GM21447 (cell line): Measurements from ENCODE around the gene PPM1A.

Experiments used
- ATAC-seq: cut with Tn5 transposase; IDR thresholded peaks from one replicate; pipeline ENCODE4 v1.9.1; 2021; ENCODE audit not compliant: unreplicated experiment

PPM1A gene

GRCh38 chr14:60248697-60249318 lies at the start of gene PPM1A:
Gene PPM1A (plus strand): TSS chr14:60249221. CDS start chr14:60282704, 33,483 bp downstream.
- ATAC-seq, result peak; percentile 65

- no peak for ATAC-seq
These were observed 49.7 kb upstream of the PPM1A start for GRCh38 chr14:60199321-60199720.

DNA sequence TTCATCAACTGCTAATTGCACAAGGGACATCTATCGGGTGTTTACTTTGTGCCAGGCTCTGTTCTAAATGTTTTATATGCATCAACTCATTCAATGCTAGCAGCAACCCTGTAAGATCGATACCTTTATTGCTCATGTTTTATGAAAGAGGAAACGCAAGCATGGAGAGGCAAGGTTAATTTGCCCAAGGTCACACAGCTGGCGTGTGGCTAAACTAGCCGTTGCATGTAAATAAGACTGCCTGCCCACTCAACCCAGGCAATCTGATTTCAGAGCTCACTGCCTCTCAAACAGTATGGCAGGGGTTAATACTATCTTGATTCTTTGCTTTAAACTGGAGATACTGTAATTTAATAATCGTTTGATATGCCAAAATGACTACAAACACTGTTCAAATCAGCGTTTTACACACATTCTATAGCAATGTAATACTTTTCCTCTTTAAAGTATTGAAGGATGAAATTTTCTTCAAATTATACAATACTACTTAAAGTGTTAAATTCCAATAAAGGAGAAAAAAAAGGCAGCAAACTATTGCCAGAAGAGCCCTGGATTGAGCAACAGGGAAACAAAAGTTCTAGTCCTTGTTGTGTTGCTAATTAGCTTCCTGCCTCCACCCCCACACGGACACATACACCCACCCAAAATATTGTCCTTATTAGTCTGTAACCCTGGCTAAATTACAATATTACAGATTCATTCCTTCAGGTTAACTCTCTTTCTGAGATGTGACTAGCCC lies 44.7 kb upstream of the PPM1A start:
- peak; percentile 76 for ATAC-seq

DNA sequence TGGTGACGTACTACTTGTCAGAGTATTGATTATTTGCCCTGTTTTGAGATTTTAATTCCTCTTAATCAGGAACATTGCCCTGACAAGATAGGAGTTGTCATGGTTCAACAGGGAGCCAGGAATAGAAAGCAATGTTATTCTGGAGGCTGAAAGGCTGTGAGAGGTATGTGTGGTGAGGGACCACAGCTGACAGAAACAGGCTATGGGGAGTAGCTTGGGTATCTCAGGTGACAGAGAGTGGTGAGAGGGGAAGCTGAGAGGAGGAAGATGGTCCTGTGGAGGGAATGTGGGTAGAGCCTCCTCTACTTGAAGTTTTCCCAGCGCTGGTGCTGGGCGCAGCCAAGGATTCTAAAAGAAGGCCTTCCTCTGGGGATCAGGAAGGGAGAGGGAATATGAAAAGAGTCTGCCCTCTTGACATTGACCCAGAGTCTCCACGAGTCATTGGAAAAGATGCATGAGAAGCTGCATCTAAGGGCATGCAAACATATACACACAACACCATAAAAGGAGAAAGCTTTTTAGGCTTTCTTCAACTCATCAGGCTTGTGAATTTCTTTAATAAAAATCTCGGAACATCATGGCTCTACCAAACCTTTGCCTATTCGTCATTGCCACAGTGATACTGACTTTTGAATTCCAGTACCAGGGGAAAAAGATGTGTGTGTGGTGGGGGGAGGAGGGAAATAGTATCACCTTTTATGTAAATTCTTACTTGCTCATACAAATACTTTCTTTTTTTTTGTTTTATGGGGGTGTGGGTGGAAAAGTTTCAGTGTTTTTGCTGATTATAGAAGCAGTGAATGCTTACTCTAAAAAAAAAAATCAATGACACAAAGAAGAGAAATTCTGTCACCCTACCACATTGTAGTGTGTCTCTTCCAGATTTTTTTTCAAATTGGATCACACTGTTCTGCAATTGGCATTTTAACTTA lies 43.9 kb upstream of the PPM1A start:
- peak; percentile 57 for ATAC-seq

DNA sequence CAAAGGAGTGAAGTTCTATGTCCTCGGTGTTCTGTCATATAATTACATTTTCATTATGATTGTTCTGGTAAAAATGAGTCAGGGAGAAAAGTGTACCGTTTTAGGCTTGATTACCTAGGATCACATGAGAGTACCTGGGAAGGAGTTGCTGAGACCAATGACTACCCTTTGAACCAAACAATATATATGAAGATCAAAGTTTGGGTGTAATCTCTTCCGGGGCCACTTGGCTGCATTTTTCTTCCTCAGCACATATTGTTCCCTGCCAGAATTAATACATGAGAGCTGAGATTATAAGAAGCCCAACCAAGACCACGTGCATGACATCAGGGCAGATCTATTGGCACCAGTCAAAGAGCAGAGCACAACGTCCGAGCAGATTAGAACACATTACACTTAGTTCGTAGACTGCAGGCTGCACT lies 42.8 kb upstream of the PPM1A start:
- ATAC-seq, result no peak

DNA sequence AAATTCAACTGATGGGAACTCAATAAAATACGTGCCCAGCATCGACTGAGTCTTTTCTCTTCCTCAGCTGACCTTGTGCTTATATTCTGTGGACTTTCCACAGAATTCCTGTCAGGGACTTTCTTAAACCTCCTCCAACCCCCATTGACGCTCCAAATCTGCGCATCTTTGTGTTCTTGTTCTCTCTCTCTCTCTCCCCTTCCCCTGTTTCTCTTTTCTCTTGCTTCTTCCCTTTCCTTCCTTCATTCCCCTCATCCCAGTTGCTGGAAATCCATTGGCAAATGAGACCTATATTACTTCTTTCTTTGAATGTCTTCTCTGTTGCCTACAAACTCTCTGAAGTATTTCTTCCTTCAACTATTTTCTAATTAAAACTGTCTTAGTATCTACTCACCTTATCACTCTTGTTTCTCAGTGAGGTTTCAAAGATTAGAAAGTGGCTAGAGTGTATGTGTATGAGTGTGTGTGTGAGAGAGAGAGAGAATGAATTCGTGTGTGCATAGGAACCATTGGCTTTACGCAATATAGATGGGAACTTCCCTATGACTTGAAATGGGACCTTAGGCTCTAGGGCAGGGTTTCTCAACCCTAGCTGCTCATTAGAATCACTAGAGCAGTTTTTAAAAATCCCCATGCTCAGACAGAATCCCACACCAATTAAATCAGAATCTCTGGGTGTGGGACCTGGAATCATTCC lies 42.0 kb upstream of the PPM1A start:
- ATAC-seq, result peak; percentile 28

DNA sequence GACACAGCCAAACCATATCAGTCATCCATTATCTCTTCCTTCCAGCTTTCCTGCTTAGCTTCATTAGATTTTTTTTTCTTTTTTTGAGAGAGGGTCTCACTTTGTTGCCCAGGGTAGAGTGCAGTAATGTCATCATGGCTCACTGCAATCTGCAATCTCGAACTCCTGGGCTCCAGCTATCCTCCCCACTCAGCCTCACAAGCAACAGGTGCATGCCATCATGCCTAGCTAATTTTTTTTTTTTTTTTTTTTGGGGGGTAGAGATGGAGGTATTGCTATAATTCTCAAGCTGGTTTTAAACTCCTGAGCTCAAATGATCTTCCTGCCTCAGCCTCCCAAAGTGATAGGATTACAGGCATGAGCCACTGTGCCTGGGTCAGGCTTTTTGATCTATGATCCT lies 38.3 kb upstream of the PPM1A start:
- ATAC-seq, result no peak

DNA sequence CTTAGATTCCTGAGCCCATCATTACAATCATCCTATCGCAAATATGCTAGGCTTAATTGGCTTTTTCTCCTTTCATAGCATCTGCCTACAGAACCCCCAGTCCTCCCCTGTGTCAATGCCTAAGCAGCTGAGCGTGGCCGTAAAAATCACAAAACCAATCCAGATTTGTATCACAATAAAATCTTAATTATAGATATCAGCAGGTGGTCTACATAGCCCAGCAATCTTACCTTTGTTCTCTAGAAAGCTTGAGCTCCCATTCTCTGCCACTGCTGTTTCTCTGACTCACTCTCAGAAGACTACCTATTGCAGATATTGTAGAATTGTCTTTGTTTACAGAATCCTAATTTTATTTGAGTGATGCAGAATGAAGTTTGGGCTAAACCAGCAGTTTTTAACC lies 37.9 kb upstream of the PPM1A start:
- ATAC-seq, result no peak

DNA sequence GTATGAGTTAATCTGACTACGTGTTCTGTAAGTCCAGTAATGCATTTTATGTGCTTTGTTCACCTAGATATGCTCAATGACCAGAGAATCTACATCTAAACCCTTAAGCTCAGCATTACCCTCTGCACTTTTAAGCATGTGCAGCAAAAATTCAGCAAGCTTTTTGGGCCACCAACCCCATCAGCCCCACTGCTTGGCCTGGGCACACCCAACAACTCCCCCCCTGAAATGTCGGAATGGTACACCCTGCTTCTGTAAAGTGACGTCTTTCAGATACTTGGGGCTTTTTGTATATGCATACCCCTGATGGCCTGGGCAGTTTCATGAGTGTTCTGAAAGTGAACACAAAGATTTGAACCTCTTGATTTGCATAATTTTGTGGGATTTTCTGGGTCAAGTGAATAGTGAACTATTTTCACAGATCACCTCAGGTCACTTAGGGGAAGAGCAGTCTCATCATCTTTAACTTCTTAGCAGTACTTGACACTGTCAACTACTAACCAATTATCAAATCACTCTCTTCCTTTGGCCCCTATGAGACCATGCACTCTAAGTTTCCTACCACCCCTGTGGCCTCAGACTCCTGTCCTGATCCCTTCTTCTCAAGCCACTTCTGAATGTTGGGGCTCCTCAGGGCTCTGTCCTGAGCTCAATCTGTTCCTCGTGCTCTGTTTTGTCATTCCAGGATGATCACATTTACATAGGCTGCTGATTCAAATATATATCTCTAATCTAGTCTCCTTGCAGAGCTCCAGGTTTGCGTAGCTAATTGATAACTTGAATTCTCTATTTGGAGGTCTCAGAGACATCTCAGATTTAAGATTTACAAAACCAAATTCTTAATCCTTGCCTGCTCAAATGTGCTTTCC lies 36.3 kb upstream of the PPM1A start:
- ATAC-seq, result peak; percentile 89

DNA sequence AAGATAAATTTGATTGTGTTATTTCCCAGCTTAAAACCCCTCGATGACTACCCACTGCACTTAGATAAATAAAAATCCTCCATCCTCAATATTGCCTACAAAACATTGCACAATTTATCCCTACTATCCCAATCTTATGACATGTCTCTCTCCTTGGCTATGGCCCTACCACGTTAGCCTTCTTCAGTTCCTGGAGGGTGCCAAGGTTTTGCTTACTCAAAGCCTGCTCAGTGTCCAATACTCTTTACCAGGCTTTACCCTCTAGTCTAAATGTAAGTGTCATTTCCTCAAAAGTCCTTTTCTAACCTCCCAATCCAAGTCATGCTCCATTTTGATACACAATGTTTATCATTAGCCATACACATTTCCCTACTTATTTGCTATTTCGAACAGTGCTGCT lies 35.0 kb upstream of the PPM1A start:
- ATAC-seq, result no peak

- ATAC-seq, result no peak
These were observed 34.5 kb upstream of the PPM1A start for GRCh38 chr14:60214415-60215126.

GRCh38 chr14:60215127-60215444 lies 33.9 kb upstream of the PPM1A start:
- ATAC-seq, result no peak

GRCh38 chr14:60215520-60216420 lies 33.3 kb upstream of the PPM1A start:
- ATAC-seq, result no peak

DNA sequence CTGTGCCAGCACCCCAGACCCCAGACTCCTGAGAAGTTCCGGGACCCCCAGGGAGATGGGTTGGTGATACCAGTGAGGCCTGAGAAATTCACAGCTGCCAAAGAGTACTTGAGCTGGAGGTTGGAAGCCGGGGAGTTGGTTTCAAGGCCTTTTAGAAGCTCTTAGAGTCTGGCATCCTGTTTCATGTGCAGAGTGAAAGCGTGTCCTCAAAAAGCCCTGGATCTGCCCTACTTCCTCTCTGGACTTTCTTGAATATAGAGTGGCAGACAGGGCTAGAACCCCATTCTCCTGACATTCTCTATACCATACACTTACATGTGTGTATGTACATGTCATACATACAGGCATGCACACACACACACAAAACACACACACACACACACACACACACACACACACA lies 31.3 kb upstream of the PPM1A start:
- ATAC-seq, result no peak

DNA sequence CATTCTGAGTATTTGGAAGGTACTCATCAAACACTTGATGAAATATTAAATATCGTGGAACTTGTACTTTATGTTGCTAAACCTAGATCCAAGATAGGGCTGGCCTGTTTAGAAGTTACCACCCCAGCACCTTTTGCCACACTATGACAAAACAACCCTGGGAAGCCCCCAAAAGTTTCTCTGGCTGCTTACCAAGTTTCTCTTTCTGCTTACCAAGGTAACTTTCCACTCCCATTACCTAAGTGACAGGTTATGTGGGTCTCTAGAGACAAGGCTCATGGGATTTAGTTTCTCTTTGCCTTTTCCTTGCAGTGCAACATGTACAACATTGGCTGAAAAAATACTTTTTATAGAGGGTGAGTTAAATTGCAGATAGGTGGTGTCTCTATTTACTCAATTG lies 28.9 kb upstream of the PPM1A start:
- peak; percentile 62 for ATAC-seq

GRCh38 chr14:60220917-60221316 lies 28.1 kb upstream of the PPM1A start:
- no peak for ATAC-seq

GRCh38 chr14:60221457-60221856 lies 27.6 kb upstream of the PPM1A start:
- no peak for ATAC-seq

DNA sequence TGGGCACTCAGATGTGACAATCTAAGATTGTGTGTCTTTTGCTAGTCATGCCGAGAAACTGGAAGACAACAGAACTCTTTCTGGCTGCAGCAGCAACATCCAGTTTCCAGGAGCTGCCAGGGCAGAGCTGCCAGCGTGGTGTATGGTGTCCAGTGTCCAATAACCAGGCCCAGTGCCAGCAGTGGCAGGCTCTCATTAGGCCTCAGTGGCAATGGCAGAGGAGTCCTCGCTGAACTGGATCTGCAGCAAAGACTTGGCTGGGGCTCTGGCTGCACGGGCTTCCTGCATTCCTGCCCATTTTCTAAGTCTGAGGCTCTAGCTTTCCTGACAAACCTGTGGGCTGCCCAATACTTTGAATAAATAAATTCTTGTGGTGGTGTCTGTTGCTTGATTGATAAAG lies 26.2 kb upstream of the PPM1A start:
- ATAC-seq, result no peak

- ATAC-seq, result no peak
These were observed 23.8 kb upstream of the PPM1A start for GRCh38 chr14:60225265-60225664.
